ENCODE measurements around the gene PDZD2.

PDZD2 gene

GRCh38 chr5:31866166-31866565 is 227.2 kb downstream of the PDZD2 start:
- DNase-seq (ENCODE audit: low read depth in 2 of 2) = no peak

- DNase-seq (ENCODE audit: low read depth in 2 of 2) = no peak
Observed at GRCh38 chr5:31867219-31867618, 228.3 kb downstream of the PDZD2 start.

GRCh38 chr5:31880449-31880848 is 241.5 kb downstream of the PDZD2 start:
- no peak for DNase-seq (ENCODE audit: low read depth in 2 of 2)

GRCh38 chr5:31884896-31885295 is 246.0 kb downstream of the PDZD2 start:
- no peak for DNase-seq (ENCODE audit: low read depth in 2 of 2)

GRCh38 chr5:31886206-31886605 is 247.3 kb downstream of the PDZD2 start:
- no peak for DNase-seq (ENCODE audit: low read depth in 2 of 2)

GRCh38 chr5:31887556-31887955 is 248.6 kb downstream of the PDZD2 start:
- no peak for DNase-seq (ENCODE audit: low read depth in 2 of 2)

GRCh38 chr5:31888564-31888963 is 249.6 kb downstream of the PDZD2 start:
- DNase-seq (ENCODE audit: low read depth in 2 of 2) = no peak

- no peak for DNase-seq (ENCODE audit: low read depth in 2 of 2)
Observed at GRCh38 chr5:31889001-31889561, 250.2 kb downstream of the PDZD2 start.

- no peak for DNase-seq (ENCODE audit: low read depth in 2 of 2)
Observed at GRCh38 chr5:31890046-31890445, 251.1 kb downstream of the PDZD2 start.

- no peak for DNase-seq (ENCODE audit: low read depth in 2 of 2)
Observed at GRCh38 chr5:31894141-31894540, 255.2 kb downstream of the PDZD2 start.

GRCh38 chr5:31895199-31895820 is 256.4 kb downstream of the PDZD2 start:
- no peak for DNase-seq (ENCODE audit: low read depth in 2 of 2)

- DNase-seq (ENCODE audit: low read depth in 2 of 2) = no peak
Observed at GRCh38 chr5:31898036-31898632, 259.2 kb downstream of the PDZD2 start.

- DNase-seq (ENCODE audit: low read depth in 2 of 2) = no peak
Observed at GRCh38 chr5:31900296-31900865, 261.4 kb downstream of the PDZD2 start.

GRCh38 chr5:31901807-31902530 is 263.0 kb downstream of the PDZD2 start:
- DNase-seq (ENCODE audit: low read depth in 2 of 2) = no peak

- DNase-seq (ENCODE audit: low read depth in 2 of 2) = no peak
Observed at GRCh38 chr5:31908396-31908795, 269.5 kb downstream of the PDZD2 start.

- DNase-seq (ENCODE audit: low read depth in 2 of 2) = no peak
Observed at GRCh38 chr5:31909073-31909472, 270.1 kb downstream of the PDZD2 start.

- DNase-seq (ENCODE audit: low read depth in 2 of 2) = no peak
Observed at GRCh38 chr5:31911291-31912265, 272.6 kb downstream of the PDZD2 start.

GRCh38 chr5:31913808-31914207 is 274.9 kb downstream of the PDZD2 start:
- DNase-seq (ENCODE audit: low read depth in 2 of 2) = no peak

- no peak for DNase-seq (ENCODE audit: low read depth in 2 of 2)
Observed at GRCh38 chr5:31916327-31916726, 277.4 kb downstream of the PDZD2 start.

- no peak for DNase-seq (ENCODE audit: low read depth in 2 of 2)
Observed at GRCh38 chr5:31918739-31919138, 279.8 kb downstream of the PDZD2 start.

GRCh38 chr5:31921852-31922305 is 282.9 kb downstream of the PDZD2 start:
- DNase-seq (ENCODE audit: low read depth in 2 of 2) = no peak

Data from stimulated activated CD8-positive, alpha-beta memory T cell treated with anti-CD3 and anti-CD28 coated beads, Interleukin-7, amount 100 ng/mL, for 4 hours (primary cell).